Peyer's patch (tissue), 4 donors: Measurements from ENCODE around the gene WLS.

ENCODE experiments used
- CTCF ChIP-seq, 6 experiments: fragments of 450-650 bp in 4 of 6; fragments of 200-600 bp in 2 of 6; sonication (generic) in 1 of 6; IDR thresholded peaks; one replicate each; pipeline ENCODE4 v1.5.1; 2017 to 2019; ENCODE audit warnings: antibody characterized with exemption in 6 of 6, mild to moderate bottlenecking in 3 of 6, moderate library complexity in 1 of 6
- POLR2A ChIP-seq, 2 donors: fragments of 450-650 bp; IDR thresholded peaks; one replicate each; pipeline ENCODE4 v1.5.1; 2017; ENCODE audit warnings: antibody characterized with exemption in 2 of 2, mild to moderate bottlenecking in 2 of 2, moderate library complexity in 2 of 2

DNA sequence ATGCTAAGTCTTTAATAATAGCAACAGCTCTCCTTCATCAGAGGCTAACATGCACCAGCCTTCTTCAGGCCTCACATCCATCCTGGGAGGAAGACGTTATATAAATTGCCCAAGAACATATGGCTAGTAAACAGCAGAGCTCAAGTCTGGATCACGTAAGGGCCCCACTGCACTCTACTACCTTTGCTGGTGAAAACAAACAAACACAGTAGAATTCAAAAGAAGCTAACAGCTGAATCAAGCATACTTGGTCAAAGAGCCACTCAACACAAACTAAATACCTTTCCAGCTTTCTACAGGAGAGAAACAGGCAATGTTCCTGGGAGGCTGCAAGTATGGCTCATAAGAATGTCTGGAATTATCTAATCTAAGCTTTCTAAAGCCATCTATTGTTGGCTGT, 66.0 kb downstream of the WLS start:
- TF ChIP-seq CTCF (IDR thresholded peaks at IDR 0.05): no peak
- no peak for TF ChIP-seq POLR2A (IDR thresholded peaks at IDR 0.05)
